Thyroid gland (tissue), 4 donors: ENCODE data around the gene BACH2. TPM values are rescaled to one million over a fixed set of nuclear protein-coding genes. Genes with fewer than 3 reads are reported as not detected.

Experiments used
- DNase-seq, 2 donors: peaks; one replicate each; pipeline ENCODE4 v3.0.0-alpha.2; 2019
- H3K27ac ChIP-seq, 3 donors: fragments of 200-600 bp; sonication (generic); 1 replicate in 2 of 3; 2 replicates in 1 of 3; pipeline ENCODE4 v1.5.1; 2016 to 2019; ENCODE audit warnings: mild to moderate bottlenecking in 1 of 3, moderate library complexity in 1 of 3
- H3K27me3 ChIP-seq: fragments of 200-600 bp; sonication (generic); one replicate; pipeline ENCODE4 v1.5.1; 2019
- H3K36me3 ChIP-seq, 2 donors: fragments of 200-600 bp; sonication (generic); one replicate each; pipeline ENCODE4 v1.5.1; 2016 to 2019
- H3K4me1 ChIP-seq, 2 donors: fragments of 200-600 bp; sonication (generic); one replicate each; pipeline ENCODE4 v1.5.1; 2017 to 2019
- H3K4me3 ChIP-seq, 3 donors: fragments of 200-600 bp; sonication (generic); replicated peaks in 1 of 3; 1 replicate in 2 of 3; 2 replicates in 1 of 3; pipeline ENCODE4 v1.5.1; 2016; ENCODE audit warnings: mild to moderate bottlenecking in 1 of 3
- H3K9me3 ChIP-seq: fragments of 200-600 bp; sonication (generic); one replicate; pipeline ENCODE4 v1.5.1; 2017
- POLR2A ChIP-seq, 2 donors: fragments of 450-650 bp; IDR thresholded peaks; one replicate each; pipeline ENCODE4 v1.6.1; 2017; ENCODE audit warnings: antibody characterized with exemption in 2 of 2, mild to moderate bottlenecking in 2 of 2, moderate library complexity in 1 of 2
- WGBS, 2 donors: methylation state at CpG; one replicate each; pipeline ENCODE4 v1.1.5; 2017; 5-methylcytosine and 5-hydroxymethylcytosine counted together
- intact Hi-C: fragments of 100-400 bp; cut with DNase I; formaldehyde crosslinking; loops from one replicate; pipeline ENCODE4 v1.15.1; 2023
- total RNA-seq, 4 donors: library from RNA; depleted of rRNA; stranded (reverse); fragments of >200 nt; gene quantifications; one replicate each; pipeline ENCODE4 v1.2.3, GENCODE V29; 2016
- TF ChIP-seq, protein P1 (sequence below), 6 experiments: fragments of 200-600 bp in 3 of 6; fragments of 450-650 bp in 3 of 6; sonication (generic) in 3 of 6; IDR thresholded peaks; one replicate each; pipeline ENCODE4 v1.5.1; 2016 to 2019; ENCODE audit warnings: antibody characterized with exemption in 6 of 6, mild to moderate bottlenecking in 2 of 6, inconsistent platforms in 1 of 6, moderate library complexity in 1 of 6

The BACH2 gene
- total RNA-seq, 4 donors from 2014 or later: 0.98 to 6.6 (median 3.9) TPM

DNA sequence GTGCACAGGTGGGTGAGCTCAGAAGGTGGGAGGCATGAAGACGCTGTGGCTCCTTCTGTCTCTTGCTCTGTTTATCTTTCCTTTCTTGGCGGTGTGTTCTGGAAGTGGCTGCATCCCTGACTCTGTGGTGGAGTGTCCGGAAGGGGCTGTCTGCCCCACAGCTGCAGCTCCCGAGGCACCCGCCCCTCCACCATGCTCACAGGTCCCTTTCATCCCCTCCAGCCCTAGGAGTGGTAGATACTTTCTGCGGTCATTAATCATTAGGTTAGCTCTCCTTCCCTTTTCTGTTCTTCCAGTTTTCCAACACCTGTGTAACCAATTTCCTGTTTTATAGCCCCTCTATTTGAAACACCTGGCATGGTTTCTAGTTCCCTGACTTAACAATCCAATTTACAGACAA, 336.8 kb downstream of the BACH2 start:
- H3K36me3 ChIP-seq: no peaks in the 10 kb centered on the region
- DNase-seq: no peak
- no peak overlapping the region for H3K27ac ChIP-seq
- intact Hi-C loops: no loop called here
- H3K9me3 ChIP-seq: no peaks in the 10 kb centered on the region
- no peaks in the 10 kb centered on the region for H3K27me3 ChIP-seq
- WGBS, 2 donors: 73 to 79% methylated on average over 6 of the region's 6 CpGs
- no peak overlapping the region for H3K4me3 ChIP-seq
- no peaks in the 10 kb centered on the region for H3K4me1 ChIP-seq
- no peak for TF ChIP-seq POLR2A (IDR thresholded peaks at IDR 0.05)
- TF ChIP-seq, protein P1, sequence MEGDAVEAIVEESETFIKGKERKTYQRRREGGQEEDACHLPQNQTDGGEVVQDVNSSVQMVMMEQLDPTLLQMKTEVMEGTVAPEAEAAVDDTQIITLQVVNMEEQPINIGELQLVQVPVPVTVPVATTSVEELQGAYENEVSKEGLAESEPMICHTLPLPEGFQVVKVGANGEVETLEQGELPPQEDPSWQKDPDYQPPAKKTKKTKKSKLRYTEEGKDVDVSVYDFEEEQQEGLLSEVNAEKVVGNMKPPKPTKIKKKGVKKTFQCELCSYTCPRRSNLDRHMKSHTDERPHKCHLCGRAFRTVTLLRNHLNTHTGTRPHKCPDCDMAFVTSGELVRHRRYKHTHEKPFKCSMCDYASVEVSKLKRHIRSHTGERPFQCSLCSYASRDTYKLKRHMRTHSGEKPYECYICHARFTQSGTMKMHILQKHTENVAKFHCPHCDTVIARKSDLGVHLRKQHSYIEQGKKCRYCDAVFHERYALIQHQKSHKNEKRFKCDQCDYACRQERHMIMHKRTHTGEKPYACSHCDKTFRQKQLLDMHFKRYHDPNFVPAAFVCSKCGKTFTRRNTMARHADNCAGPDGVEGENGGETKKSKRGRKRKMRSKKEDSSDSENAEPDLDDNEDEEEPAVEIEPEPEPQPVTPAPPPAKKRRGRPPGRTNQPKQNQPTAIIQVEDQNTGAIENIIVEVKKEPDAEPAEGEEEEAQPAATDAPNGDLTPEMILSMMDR (IDR thresholded peaks at IDR 0.05): no peak

DNA sequence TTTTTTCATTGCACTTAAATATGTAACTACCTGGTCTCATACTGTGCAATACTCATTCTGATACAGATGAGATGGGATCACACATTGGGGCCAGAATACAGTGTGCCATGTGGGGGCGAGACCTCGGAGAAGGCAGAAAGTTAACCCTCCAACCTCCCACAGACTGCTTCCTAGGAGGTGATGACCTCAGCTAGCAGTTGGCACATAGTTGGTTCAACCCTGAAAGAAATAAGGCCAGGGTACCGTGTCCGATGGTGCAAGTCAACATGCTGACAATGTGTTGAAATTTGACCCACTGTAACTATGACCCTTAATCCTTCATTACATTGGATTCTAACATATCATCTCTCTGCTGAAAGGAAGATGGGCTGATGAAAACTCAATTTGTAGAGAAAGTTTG, 340.5 kb downstream of the BACH2 start:
- no peaks in the 10 kb centered on the region for H3K4me1 ChIP-seq
- WGBS, 2 donors: 90 to 92% methylated on average over 4 of the region's 4 CpGs
- no peaks in the 10 kb centered on the region for H3K36me3 ChIP-seq
- no peak overlapping the region for H3K4me3 ChIP-seq
- no peaks in the 10 kb centered on the region for H3K27me3 ChIP-seq
- intact Hi-C loops: no loop called here
- DNase-seq: no peak
- H3K27ac ChIP-seq: no peak overlapping the region
- no peaks in the 10 kb centered on the region for H3K9me3 ChIP-seq
- TF ChIP-seq, protein P1 (IDR thresholded peaks at IDR 0.05): no peak

DNA sequence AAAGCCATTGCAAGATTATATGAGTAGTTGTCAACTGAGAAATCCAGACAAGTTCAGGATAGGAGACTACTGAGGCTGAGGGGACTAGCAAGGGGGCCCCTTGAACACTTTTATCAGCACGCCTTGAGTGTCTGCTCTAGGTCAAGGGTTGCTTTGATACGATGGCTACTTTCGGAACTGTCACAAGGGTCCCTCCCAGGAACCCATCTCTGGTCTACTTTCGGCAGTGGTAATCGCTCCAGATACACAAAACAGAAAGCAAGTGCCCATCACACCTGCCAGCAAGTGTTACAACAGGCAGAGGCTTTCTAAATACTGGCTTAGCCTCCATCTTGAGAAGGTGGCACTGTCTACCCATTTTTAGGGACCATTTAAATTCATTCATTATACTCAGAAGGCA, 341.3 kb downstream of the BACH2 start:
- 93 to 98% methylated on average over 5 of the region's 5 CpGs for WGBS, 2 donors
- no peaks in the 10 kb centered on the region for H3K9me3 ChIP-seq
- H3K27me3 ChIP-seq: no peaks in the 10 kb centered on the region
- no peak for TF ChIP-seq POLR2A (IDR thresholded peaks at IDR 0.05)
- TF ChIP-seq, protein P1 (IDR thresholded peaks at IDR 0.05): no peak
- H3K27ac ChIP-seq: no peak overlapping the region
- intact Hi-C loops: no loop called here
- no peaks in the 10 kb centered on the region for H3K4me1 ChIP-seq
- H3K4me3 ChIP-seq: no peak overlapping the region
- H3K36me3 ChIP-seq: no peaks in the 10 kb centered on the region
- no peak for DNase-seq

DNA sequence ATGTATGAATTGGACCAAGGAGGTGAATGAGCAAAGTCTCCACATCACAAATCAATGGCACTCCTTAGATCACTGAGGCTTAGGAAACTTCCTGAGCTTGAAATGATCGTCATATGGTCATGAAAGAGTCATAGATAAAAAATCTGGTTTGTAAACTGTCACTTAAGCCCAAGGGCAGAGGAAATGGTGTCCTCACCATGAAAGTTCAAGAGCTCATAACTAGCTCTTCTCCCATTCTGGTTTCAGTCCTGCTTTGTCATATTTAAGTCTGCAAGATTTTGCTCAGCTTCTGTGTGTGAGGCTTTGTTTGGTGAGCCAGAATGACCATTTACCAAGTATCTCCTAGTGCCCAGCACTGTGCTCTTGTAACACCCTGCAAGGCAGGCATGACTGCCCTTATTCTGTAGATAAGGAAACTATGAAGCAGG, 341.9 kb downstream of the BACH2 start:
- intact Hi-C loops: no loop called here
- 46 to 76% methylated on average over 1 of the region's 1 CpG for WGBS, 2 donors

DNA sequence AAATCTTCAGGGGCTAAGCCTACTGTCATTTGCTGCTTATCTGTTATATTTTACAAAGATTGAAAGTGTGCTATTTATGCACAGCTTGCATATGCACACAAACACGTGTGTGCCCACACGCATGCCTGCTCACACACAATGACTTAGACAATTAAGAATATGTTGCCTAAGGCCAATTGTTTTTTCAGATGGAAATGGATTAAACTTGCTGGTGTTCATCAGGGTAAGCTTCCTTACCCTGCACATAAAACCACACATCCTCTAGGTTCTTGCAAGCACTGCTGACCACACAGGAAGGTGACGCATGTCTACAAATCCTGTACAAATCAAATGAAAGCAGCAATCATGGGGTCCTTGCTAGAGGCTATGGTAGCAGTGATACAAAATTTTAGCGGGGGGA, 344.0 kb downstream of the BACH2 start:
- Histone ChIP-seq H3K4me3 (no peak overlapping the region), H3K27me3 (no peaks in the 10 kb centered on the region), H3K9me3 (no peaks in the 10 kb centered on the region), H3K4me1 (no peaks in the 10 kb centered on the region), H3K36me3 (no peaks in the 10 kb centered on the region), H3K27ac (no peak overlapping the region)
- intact Hi-C loops: no loop called here
- TF ChIP-seq, protein P1 (IDR thresholded peaks at IDR 0.05): no peak
- no peak for TF ChIP-seq POLR2A (IDR thresholded peaks at IDR 0.05)
- no peak for DNase-seq
- 79 to 83% methylated on average over 4 of the region's 4 CpGs for WGBS, 2 donors

More for the DNA sequence above, 341.9 kb downstream of the BACH2 start:
- no peaks in the 10 kb centered on the region for H3K4me1 ChIP-seq
- no peak overlapping the region for H3K27ac ChIP-seq
- no peak for DNase-seq
- H3K36me3 ChIP-seq: no peaks in the 10 kb centered on the region
- H3K4me3 ChIP-seq: no peak overlapping the region
- H3K27me3 ChIP-seq: no peaks in the 10 kb centered on the region
- no peak for TF ChIP-seq POLR2A (IDR thresholded peaks at IDR 0.05)
- H3K9me3 ChIP-seq: no peaks in the 10 kb centered on the region
